ENCODE data around the gene RIN1. TPM values are rescaled to one million over a fixed set of nuclear protein-coding genes. Genes with fewer than 3 reads are reported as not detected.

RIN1 gene
- total RNA-seq, 2 experiments from 2014 or later, result 1.5 to 1.6 TPM

DNA sequence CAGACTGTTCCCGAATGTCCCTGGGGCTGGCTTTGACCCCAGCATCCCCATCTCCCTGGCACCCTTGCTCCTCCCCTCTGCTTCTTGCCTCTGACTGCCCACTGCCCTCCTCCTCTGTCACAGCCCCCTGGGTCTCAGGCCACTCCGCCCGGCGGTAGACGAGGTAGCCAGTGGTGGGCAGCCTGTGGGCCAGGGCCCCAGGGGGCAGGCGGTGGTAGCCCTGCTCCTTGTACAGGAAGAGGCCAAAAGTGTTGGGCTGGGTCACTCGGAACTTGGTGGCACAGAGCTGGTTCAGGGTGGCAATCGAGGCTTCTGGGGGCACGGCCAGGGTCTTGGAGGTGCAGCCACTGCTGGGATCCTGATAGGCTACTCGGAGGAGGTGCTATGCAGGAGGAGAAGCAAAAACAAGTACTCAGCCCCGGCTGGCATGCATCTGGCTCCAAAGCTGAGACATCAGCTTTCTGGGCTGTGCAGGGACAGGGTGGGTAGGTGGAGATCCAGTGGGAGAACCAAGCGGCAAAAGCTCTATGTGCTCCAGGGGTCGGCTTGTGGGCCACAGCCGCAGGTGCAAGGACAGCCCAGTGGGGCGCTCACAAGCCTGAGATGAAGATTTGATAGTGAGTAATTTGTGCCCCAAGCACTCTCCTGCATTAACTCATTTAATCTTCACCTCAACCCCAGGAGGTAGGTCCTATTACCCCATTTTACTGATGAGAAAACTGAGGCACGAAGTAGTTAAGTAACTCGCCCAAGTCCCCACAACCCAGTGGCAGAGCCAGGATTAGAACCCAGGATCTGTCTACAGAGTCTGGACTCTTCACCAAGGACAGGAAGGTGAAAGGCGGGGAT lies 3.6 kb downstream of the RIN1 start:
- no peak for DNase-seq
- H3K36me3 Mint-ChIP-seq, result no peaks in the 10 kb centered on the region
- H3K4me1 Mint-ChIP-seq, result peaks cover 33% of the 10 kb centered on the region
- no peaks in the 10 kb centered on the region for H3K9me3 Mint-ChIP-seq
- H3K27me3 Mint-ChIP-seq, result no peaks in the 10 kb centered on the region
- H3K27ac Mint-ChIP-seq, result no peak overlapping the region
- no peak overlapping the region for H3K4me3 Mint-ChIP-seq

DNA sequence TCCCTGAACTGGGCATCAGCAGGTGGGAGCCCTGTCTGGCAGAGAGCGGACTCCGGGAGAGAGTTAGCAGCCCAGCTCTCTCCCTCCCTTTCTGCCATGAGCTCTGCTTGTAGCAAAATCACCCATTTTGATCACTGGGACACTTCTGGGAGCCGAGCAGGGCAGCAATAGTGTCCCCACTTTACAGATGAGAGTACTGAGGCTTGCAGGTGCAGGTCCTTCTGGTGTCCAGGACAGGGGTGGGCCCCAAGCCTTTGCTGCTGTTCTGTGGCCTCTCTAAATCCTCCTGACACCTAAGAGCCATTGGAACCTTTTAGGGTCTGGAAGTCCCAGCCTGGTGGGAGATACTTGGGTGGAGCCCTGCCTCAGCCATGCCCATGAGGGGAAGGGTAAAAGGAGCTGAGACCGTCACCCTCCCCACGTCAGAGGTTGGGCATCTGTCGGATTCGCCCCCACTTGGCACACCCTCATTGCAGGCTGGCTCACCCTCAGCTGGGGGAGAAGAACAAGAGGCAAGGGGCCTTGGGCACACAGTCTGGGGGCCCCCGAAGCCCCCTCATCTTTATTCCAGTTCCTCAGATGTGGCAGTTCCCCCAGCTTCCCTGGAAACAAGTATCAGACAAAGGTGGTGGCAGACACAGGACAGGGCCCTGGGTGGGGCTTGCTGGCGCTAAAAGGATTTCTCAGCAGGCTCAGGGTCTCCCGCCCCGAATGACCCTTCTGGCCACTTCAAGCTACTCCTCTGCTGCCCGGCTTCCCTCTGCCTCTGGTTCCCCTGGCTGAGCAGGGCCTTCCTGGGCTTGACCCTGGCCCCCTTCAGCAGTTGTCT lies 4.5 kb downstream of the RIN1 start:
- Mint-ChIP-seq H3K27me3 (no peaks in the 10 kb centered on the region), H3K4me1 (peaks cover 29% of the 10 kb centered on the region), H3K4me3 (no peak overlapping the region), H3K27ac (no peak overlapping the region), H3K36me3 (no peaks in the 10 kb centered on the region), H3K9me3 (no peaks in the 10 kb centered on the region)
- no peak for DNase-seq

DNA sequence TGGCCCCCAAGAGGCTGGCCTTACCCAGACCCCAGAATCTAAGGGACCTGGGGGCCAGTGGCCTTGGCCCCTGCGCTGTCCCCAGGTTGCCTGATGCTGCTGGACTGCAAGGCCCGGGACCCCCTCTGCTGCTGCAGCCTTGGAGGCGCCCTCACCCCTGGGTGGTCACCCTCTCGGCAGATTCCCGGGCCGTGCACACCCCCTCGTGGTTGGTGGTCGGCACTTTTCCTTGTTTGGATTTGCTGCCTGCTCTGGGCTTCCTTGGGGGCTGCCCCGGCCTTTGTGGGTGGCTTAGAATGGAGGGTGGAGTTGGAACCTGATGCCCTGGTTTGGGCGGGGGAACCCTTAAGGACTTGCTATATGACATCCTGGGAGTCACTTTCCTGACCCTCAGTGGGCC lies 5.3 kb downstream of the RIN1 start:
- no peaks in the 10 kb centered on the region for H3K27me3 Mint-ChIP-seq
- peaks cover 25% of the 10 kb centered on the region for H3K4me1 Mint-ChIP-seq
- H3K4me3 Mint-ChIP-seq, result no peak overlapping the region
- no peak for DNase-seq
- no peaks in the 10 kb centered on the region for H3K36me3 Mint-ChIP-seq
- H3K9me3 Mint-ChIP-seq, result no peaks in the 10 kb centered on the region
- no peak overlapping the region for H3K27ac Mint-ChIP-seq

DNA sequence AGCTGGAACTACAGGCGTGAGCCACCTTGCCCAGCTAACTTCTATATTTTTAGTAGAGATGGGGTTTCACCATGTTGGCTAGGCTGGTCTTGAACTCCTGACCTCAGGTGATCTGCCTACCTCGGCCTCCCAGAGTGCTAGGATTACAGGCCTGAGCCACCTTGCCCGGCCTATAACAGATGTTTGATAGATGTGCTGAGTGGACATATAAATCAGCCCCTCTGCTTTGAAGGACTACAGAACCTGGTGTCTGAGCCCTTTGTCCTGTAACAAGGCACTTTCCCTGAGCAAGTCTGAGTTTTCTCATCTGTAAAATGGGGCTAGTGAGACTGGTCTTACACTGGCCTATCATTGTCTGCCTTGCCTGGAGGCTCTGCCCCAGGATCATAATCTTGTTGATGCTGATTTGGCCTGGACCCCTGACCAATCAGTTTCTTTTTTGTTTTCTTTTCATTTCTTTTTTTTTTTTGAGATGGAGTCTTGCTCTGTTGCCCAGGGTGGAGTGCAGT lies 7.0 kb downstream of the RIN1 start:
- H3K9me3 Mint-ChIP-seq, result no peaks in the 10 kb centered on the region
- peaks cover 26% of the 10 kb centered on the region for H3K4me1 Mint-ChIP-seq
- H3K27me3 Mint-ChIP-seq, result no peaks in the 10 kb centered on the region
- no peak overlapping the region for H3K4me3 Mint-ChIP-seq
- DNase-seq, result no peak
- H3K27ac Mint-ChIP-seq, result no peak overlapping the region
- H3K36me3 Mint-ChIP-seq, result no peaks in the 10 kb centered on the region

DNA sequence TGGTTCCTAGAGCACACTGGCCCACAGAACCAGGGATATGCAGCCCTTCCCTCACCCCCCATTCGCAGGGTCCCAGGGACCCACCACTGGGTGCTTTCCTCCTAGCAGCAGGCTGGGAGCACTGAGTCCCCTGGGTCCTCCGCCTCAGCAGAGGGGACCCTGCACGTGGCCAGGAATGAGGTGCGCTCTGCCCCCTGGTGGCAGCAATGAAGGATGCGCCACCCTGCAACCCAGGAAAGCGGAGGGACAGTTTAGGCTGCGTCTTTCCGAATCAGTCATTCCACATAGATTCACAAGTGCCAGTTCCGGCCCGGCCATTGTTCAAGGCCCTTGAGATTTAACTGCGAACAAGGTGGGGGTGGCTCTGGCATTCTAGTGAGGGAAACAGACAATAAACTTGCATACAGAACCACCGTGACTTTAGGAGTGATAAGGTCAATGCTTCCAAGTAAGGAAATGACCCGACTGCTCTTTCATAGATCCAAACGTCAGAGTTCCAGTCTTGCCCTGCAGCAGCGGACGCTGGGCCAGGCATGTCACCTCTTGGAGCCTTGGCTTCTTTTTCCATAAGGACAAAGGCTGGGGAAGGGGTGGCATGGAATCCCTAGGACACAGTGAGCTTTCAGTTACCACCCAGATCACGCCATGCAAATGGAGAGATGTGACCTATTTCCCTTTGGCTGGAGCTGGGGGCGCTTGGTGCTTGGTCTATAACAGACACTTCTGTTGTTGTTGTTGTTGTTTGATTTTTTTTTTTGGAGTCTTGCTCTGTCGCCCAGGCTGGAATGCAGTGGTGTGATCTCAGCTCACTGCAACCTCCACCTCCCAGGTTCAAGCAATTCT lies 7.7 kb downstream of the RIN1 start:
- no peaks in the 10 kb centered on the region for H3K27me3 Mint-ChIP-seq
- H3K4me3 Mint-ChIP-seq, result peak overlapping the region; percentile 62
- H3K27ac Mint-ChIP-seq, result peak overlapping the region; percentile 26
- H3K9me3 Mint-ChIP-seq, result no peaks in the 10 kb centered on the region
- H3K4me1 Mint-ChIP-seq, result peaks cover 26% of the 10 kb centered on the region
- peak; percentile 85 for DNase-seq
- no peaks in the 10 kb centered on the region for H3K36me3 Mint-ChIP-seq

DNA sequence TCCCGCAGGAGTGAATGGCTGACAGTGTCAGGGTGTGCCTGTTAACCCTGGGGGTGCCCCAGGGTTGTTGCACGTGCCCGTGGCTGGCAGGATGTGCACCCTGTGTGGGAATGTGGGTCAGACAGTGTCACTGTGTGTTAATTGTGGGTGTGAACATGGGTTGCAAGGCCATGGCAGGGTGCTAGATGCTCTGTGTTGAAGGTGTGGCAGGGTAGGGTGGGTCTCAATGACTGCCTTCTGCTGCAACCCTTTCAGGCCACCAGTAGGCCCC lies 8.3 kb downstream of the RIN1 start:
- Mint-ChIP-seq H3K27me3 (no peaks in the 10 kb centered on the region), H3K36me3 (no peaks in the 10 kb centered on the region), H3K4me1 (peaks cover 26% of the 10 kb centered on the region), H3K9me3 (no peaks in the 10 kb centered on the region), H3K27ac (peak overlapping the region; percentile 26), H3K4me3 (no peak overlapping the region)
- DNase-seq, result no peak

DNA sequence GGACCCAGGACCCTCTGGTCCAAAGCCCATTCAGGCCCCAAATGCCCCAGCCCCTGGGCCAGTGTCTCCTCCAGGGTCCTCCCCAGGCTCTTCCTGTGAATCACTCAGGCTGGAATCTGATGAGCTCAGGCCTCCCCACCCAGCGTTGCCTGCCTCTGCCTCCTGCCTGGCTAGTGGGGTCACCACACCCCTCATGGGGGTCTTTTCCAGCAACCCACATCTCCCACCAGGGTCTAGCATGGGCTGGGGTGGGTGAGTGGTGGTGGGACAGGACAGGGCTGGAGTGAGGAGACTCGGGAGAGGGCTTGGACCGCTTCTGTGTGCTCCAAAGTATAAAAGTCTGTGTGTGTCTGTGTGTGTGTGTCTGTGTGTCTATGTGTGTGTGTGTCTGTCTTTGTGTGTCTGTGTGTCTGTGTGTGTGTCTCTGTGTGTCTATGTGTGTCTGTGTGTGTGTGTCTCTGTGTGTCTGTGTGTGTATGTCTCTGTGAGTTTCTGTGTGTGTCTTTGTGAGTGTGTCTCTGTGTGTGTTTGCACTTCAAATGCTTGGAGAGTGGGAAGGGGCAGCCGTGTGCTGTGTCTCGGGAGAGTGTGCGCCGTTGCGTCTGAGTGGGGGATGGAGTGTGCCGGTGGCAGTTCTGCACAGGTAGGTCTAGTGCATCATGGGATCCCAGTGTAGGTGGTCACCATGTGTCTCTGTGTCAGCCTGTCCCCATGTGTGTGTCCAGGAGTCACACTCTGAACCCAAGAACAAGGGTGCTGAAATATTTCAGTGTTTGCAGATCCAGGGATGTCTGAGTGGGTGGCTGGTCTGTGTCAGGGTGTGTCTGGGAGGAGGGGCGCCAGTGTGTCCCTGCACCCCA lies 8.8 kb downstream of the RIN1 start:
- no peaks in the 10 kb centered on the region for H3K36me3 Mint-ChIP-seq
- H3K27ac Mint-ChIP-seq, result peak overlapping the region; percentile 26
- H3K9me3 Mint-ChIP-seq, result no peaks in the 10 kb centered on the region
- peaks cover 29% of the 10 kb centered on the region for H3K4me1 Mint-ChIP-seq
- H3K4me3 Mint-ChIP-seq, result no peak overlapping the region
- no peak for DNase-seq
- no peaks in the 10 kb centered on the region for H3K27me3 Mint-ChIP-seq

DNA sequence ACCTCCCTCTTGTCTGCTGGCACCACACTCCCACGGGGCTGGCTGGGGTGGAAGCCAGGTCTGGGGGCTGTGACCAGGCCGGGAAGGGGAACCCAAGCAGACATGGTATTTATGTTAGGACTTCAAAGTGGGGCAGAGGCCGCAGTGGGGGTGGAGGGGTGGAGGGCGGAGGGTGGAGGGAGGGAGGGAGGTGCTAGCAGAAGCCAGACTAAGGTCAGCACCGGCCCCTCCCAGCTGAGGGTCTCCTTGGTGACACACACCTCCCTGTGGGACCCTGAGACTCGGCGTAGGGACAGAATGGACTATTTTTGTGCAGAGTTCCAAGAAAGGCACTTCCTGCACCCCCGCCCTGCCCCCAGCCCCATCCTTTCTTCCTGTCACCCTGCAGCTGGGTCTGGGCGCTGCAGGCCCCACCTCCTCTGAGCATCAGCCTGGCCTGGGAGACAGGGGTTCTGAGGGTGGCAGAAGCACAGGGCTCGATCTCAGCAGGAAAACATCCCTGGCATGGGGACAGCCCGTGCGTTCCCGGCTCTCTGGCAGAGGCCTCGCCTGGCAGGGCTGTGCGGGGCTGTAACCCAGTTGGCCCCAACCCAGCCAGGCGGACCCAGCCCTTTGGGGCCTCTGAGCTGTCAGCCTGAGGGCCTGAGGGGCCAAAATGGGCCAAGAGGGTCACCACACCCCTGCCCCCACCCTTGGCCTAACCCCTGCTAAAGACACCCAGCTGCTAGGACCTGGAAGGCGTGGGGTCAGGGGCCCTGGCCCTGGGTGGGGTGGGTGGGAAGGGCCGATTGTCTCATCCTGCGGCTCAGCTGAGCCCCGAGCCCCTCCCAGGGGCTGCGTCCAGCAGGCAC lies 9.7 kb downstream of the RIN1 start:
- Mint-ChIP-seq H3K9me3 (no peaks in the 10 kb centered on the region), H3K27me3 (no peaks in the 10 kb centered on the region), H3K36me3 (no peaks in the 10 kb centered on the region), H3K27ac (peak overlapping the region; percentile 80), H3K4me1 (peaks cover 32% of the 10 kb centered on the region), H3K4me3 (no peak overlapping the region)
- DNase-seq, result peak; percentile 58

DNA sequence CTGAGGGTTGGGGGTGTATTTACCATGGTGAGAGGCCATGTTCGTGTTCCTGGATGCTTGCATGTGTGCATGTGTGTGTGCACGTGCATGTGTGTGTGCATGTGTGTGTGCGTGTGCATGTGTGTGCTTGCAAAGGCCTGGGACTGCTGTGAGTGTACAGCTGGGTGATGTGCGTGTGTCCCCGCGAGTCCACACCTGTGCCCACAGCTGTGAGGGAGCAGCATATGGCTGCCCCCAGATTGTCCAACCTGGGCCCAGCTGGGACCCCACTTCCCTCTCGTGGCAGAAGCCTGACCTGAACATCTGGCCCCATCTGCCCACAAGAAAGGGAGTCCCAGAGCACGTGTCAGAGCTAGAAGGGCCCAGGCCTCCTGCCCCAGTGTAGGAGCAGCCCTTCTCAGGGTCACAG lies 11.0 kb downstream of the RIN1 start:
- DNase-seq, result no peak
- no peaks in the 10 kb centered on the region for H3K27me3 Mint-ChIP-seq
- no peak overlapping the region for H3K27ac Mint-ChIP-seq
- peaks cover under 1% of the 10 kb centered on the region for H3K36me3 Mint-ChIP-seq
- no peak overlapping the region for H3K4me3 Mint-ChIP-seq
- peaks cover 3% of the 10 kb centered on the region for H3K9me3 Mint-ChIP-seq
- peaks cover 33% of the 10 kb centered on the region for H3K4me1 Mint-ChIP-seq

DNA sequence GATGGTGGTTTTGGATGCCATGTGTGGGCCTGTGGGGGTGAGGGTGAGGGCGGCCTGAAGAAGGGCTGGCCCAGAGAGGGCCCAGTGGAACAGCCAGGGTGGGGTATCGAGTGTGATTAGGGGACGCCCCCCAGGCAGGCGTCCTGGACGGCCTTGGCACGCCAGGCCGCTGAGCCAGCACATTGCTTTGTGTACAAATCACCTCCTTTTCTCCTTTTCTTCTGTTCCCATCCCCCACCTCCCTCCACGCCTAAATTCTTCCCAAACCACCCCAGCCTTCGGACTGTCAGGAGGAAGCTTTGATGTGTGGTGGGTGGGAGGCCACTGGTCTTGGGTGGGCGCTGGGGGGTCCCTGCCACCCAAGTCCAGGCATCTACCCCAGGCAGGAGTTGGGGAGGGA lies 11.6 kb downstream of the RIN1 start:
- no peak overlapping the region for H3K27ac Mint-ChIP-seq
- peaks cover 37% of the 10 kb centered on the region for H3K4me1 Mint-ChIP-seq

DNA sequence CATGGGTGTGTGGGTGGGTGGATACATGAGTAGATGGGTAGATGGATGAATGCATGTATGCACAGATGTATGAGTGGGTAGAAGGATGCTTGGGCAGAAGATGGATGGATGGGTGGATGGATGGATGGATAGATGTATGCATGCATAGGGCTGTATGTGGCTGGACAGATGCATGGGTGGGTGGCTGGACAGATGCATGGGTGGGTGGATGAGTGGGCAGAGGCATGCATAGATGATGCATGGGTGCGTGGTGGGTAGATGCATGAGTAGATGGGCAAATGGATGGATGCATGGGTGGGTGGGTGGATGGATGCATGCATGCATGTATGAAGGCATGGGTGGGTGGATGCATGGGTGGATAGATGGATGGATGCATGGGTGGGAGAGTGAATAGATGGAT lies 12.6 kb downstream of the RIN1 start:
- Mint-ChIP-seq H3K4me3 (no peak overlapping the region), H3K27me3 (no peaks in the 10 kb centered on the region), H3K27ac (no peak overlapping the region), H3K36me3 (peaks cover 4% of the 10 kb centered on the region), H3K9me3 (peaks cover 16% of the 10 kb centered on the region), H3K4me1 (peaks cover 42% of the 10 kb centered on the region)
- DNase-seq, result no peak

More for the DNA sequence above, 11.6 kb downstream of the RIN1 start:
- H3K36me3 Mint-ChIP-seq, result peaks cover 2% of the 10 kb centered on the region
- DNase-seq, result no peak
- no peak overlapping the region for H3K4me3 Mint-ChIP-seq
- peaks cover 8% of the 10 kb centered on the region for H3K9me3 Mint-ChIP-seq
- H3K27me3 Mint-ChIP-seq, result no peaks in the 10 kb centered on the region

DNA sequence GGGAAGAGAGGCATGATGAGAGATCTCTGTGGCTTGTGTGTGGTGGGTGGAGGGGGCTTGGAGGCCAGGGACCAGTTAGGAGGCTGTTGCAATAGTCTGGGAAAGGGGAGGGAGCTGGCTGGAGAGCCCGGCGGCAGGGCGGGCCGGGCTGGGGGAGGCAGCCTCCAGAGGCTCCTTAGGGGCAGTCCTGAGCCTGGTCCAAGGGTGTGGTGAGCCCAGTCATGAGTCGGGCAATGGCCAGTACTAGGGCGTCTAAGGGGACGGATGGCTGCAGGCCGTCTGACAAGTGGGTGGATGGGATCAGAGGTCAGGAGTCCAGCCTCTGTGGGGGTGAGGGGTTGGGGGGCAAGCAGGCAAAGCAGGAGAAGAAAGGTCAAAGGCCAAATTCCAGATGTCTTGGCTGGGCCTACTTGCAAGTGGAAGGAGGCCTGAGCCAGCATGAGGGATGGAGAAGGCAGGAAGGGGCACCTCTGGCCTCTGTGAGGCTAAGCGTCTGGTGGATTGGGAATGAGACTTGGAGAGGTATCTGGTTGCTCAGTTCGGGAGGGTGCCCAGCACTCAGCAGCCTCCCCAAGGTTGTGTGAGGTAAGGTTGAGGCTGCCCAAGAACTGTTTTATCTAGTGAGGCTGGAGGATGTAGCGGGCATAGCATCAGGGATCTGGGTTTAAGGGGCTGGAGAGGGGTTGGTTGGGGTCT lies 13.4 kb downstream of the RIN1 start:
- H3K36me3 Mint-ChIP-seq, result peaks cover 4% of the 10 kb centered on the region
- no peak for DNase-seq
- H3K27me3 Mint-ChIP-seq, result no peaks in the 10 kb centered on the region
- H3K4me1 Mint-ChIP-seq, result peaks cover 42% of the 10 kb centered on the region
- H3K4me3 Mint-ChIP-seq, result no peak overlapping the region
- H3K27ac Mint-ChIP-seq, result peak overlapping the region; percentile 79
- H3K9me3 Mint-ChIP-seq, result peaks cover 17% of the 10 kb centered on the region

DNA sequence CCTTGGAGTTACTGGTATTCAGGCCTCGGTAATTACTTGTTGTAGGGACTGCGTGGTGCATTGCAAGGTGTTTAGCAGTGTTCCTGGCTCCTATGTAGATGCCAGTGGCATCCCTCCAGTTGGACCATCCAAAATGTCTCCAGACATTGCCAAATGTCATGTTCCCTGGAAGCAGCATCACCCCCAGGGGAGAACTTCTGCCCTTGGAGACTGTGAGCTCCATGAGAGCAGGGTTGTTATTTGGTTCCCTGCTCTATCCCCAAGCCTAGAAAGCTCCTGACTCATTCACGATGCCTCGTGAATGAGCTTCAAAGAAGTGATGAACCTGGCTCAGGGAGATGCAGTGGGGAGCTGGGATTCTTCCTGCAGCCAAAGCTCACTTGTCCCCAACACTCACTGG lies 14.6 kb downstream of the RIN1 start:
- Mint-ChIP-seq H3K27ac (no peak overlapping the region), H3K9me3 (peaks cover 17% of the 10 kb centered on the region), H3K36me3 (peaks cover 4% of the 10 kb centered on the region), H3K4me3 (no peak overlapping the region), H3K4me1 (peaks cover 42% of the 10 kb centered on the region), H3K27me3 (no peaks in the 10 kb centered on the region)
- DNase-seq, result no peak

Measured in activated naive CD8-positive, alpha-beta T cell treated with anti-CD3 and anti-CD28 coated beads for 36 hours (primary cell).